Measurements from ENCODE around the gene GPR78.

DNA sequence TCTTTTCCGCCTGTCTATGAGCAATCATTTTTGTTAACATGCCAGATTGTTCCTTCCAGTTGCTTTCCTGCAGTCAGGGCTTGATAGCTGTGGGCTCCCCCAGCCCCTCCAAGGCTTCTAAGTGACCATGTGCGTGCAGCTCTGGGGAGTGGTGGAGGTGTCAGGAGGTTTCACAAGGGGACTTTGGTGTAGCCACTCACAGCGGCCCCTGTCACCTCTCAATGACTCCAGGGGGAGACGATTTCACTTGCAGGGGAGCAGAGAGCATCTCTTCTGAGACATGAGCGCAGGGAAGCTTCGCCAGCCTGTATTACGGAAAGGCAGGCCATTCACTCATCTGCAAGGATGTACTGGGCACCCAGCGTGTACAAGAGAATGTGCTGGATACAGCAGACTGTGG, 3.1 kb upstream of the GPR78 start:
- TF ChIP-seq CTCF (IDR thresholded peaks at IDR 0.05; ENCODE audit: low read length) = no peak
- no peak for TF ChIP-seq EZH2 (IDR thresholded peaks at IDR 0.05; ENCODE audit: borderline replicate concordance, low read length)

Measured in OCI-LY1 (cell line).